ENCODE measurements around the gene UQCR10.

GRCh38 chr22:29717789-29718188 is 49.4 kb upstream of the UQCR10 start:
- TF ChIP-seq CTCF (IDR thresholded peaks at IDR 0.05; ENCODE audit: insufficient read depth, low read length) (no peak), REST (IDR thresholded peaks at IDR 0.05; ENCODE audit: insufficient replicate concordance, low read depth) (no peak), POLR2AphosphoS5 (IDR thresholded peaks at IDR 0.05; ENCODE audit: low read depth) (no peak), SPI1 (IDR thresholded peaks at IDR 0.05; ENCODE audit: borderline replicate concordance, low read depth) (no peak)
